Right lobe of liver (tissue), 6 donors: ENCODE results near the gene SYT9. TPM values are rescaled to one million over a fixed set of nuclear protein-coding genes. Genes with fewer than 3 reads are reported as not detected.

Experiments
- ATAC-seq, 4 donors: fragments of 200-7000 bp; cut with Tn5 transposase; one replicate each; pipeline ENCODE4 v1.9.1; 2020; ENCODE audit warnings: mild to moderate bottlenecking in 4 of 4, moderate library complexity in 4 of 4
- DNase-seq, 3 donors: peaks; one replicate each; pipeline ENCODE4 v3.0.0-alpha.2; 2020
- H3K27ac ChIP-seq, 3 donors: fragments of 200-600 bp; one replicate each; pipeline ENCODE4 v1.8.0; 2022
- H3K27me3 ChIP-seq, 2 donors: fragments of 200-600 bp; one replicate each; pipeline ENCODE4 v1.8.0; 2022
- H3K36me3 ChIP-seq, 4 donors: fragments of 200-600 bp; sonication (generic) in 1 of 4; one replicate each; pipeline versions ENCODE4 v1.5.1 to v1.8.0; 2017 to 2022; ENCODE audit warnings: control low read depth in 1 of 4
- H3K4me1 ChIP-seq, 4 donors: fragments of 200-600 bp; sonication (generic) in 1 of 4; one replicate each; pipeline versions ENCODE4 v1.5.1 to v1.8.0; 2017 to 2022; ENCODE audit warnings: control low read depth in 1 of 4
- H3K4me3 ChIP-seq, 3 donors: fragments of 200-600 bp; one replicate each; pipeline ENCODE4 v1.8.0; 2022
- H3K9me3 ChIP-seq, 4 donors: fragments of 200-600 bp; sonication (generic) in 1 of 4; one replicate each; pipeline versions ENCODE4 v1.5.1 to v1.8.0; 2017 to 2022; ENCODE audit warnings: control low read depth in 1 of 4
- POLR2A ChIP-seq: fragments of 450-650 bp; IDR thresholded peaks from one replicate; pipeline ENCODE4 v1.6.1; 2017; ENCODE audit warnings: antibody characterized with exemption, mild to moderate bottlenecking
- WGBS: methylation state at CpG from one replicate; pipeline ENCODE4 v1.1.6; 2018; ENCODE audit warnings: low coverage, low lambda C conversion rate; ENCODE audit not compliant: insufficient coverage; ENCODE audit errors: missing lambda C conversion rate; 5-methylcytosine and 5-hydroxymethylcytosine counted together
- intact Hi-C, 2 donors: fragments of 100-400 bp; cut with DNase I; formaldehyde crosslinking; loops; one replicate each; pipeline versions ENCODE4 v1.11.2 to v1.14.1; 2022
- total RNA-seq, 6 experiments: library from RNA; depleted of rRNA in 2 of 6; stranded (reverse); fragments of >200 nt in 2 of 6; fragmentation: NEBNext Ultra II Directional in 3 of 6; extraction: Animal tissue kit (Norgen Biotek cat#: 25700) in 3 of 6; gene quantifications; one replicate each; pipeline versions ENCODE4 v1.1.0 to v1.2.4, GENCODE V29; 2016 to 2023
- TF ChIP-seq, protein P1 (sequence below), 4 donors: fragments of 200-600 bp in 3 of 4; fragments of 450-650 bp in 1 of 4; IDR thresholded peaks; one replicate each; pipeline versions ENCODE4 v1.5.1 to v1.8.0; 2016 to 2022; ENCODE audit warnings: antibody characterized with exemption in 4 of 4, mild to moderate bottlenecking in 2 of 4
- donor health status: DM: no; HTN: yes; CAD: no.
- donor health status: DM: no; HTN: no; CAD: no.
- donor health status: DM: no; HTN: no; CAD: no.
- donor health status: DM: no; HTN: yes; CAD: no.
- donor health status: DM: no; HTN: yes; CAD: no.

SYT9 gene
- total RNA-seq, 6 experiments from 2014 or later = 3.0 to 12.6 (median 4.5) TPM

DNA sequence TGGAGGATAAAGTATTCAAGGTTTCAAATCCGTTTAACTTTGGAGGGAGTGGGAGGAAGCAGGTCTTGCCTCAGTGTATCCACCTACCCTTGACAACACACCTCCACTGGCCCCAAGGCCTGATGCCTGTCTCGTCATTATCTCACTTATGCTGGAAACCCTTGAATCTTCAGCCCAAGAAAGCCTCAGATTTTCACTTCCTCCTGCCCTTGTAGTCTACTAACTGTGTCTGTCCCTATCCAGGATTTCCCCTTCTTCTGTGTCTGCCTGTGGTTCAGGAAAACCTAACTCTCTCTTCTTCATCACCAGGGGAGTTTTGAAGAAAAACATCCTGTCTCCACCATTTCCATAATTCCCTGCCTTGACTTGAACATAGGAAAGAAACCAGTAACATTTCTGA is 56.1 kb downstream of the SYT9 start:
- DNase-seq = no peak
- no peak overlapping the region for H3K4me3 ChIP-seq
- H3K4me1 ChIP-seq = no peaks in the 10 kb centered on the region
- no peaks in the 10 kb centered on the region for H3K9me3 ChIP-seq
- no peak overlapping the region for H3K27ac ChIP-seq
- 100% methylated on average over 1 of the region's 2 CpGs for WGBS
- H3K27me3 ChIP-seq = no peaks in the 10 kb centered on the region
- TF ChIP-seq, protein P1, sequence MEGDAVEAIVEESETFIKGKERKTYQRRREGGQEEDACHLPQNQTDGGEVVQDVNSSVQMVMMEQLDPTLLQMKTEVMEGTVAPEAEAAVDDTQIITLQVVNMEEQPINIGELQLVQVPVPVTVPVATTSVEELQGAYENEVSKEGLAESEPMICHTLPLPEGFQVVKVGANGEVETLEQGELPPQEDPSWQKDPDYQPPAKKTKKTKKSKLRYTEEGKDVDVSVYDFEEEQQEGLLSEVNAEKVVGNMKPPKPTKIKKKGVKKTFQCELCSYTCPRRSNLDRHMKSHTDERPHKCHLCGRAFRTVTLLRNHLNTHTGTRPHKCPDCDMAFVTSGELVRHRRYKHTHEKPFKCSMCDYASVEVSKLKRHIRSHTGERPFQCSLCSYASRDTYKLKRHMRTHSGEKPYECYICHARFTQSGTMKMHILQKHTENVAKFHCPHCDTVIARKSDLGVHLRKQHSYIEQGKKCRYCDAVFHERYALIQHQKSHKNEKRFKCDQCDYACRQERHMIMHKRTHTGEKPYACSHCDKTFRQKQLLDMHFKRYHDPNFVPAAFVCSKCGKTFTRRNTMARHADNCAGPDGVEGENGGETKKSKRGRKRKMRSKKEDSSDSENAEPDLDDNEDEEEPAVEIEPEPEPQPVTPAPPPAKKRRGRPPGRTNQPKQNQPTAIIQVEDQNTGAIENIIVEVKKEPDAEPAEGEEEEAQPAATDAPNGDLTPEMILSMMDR (IDR thresholded peaks at IDR 0.05) = no peak
- TF ChIP-seq POLR2A = no peak
- no peaks in the 10 kb centered on the region for H3K36me3 ChIP-seq
- intact Hi-C loops = no loop called here
- no peak for ATAC-seq

DNA sequence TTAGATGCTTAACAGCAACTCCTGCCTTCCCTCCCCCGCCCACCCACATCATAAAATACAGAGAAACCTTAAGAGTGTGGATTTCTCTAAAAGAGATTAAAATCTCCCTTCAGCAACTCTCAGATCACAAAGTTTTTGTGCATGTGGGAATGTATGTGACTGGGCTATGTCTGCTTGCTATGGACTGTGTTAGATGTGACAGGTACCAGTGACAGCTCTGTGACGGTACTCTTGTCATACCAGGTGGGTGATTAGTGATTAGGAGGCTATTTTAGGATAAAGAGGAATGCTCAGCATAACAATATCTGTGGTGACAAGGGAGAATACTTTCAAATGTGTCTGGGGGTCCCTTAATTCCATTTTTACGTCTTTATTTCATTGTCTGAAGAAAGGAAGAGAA is 60.2 kb downstream of the SYT9 start:
- TF ChIP-seq, protein P1 (IDR thresholded peaks at IDR 0.05) = no peak
- no peak for TF ChIP-seq POLR2A
- intact Hi-C loops = no loop called here
- no peak for DNase-seq
- H3K36me3 ChIP-seq = no peaks in the 10 kb centered on the region
- no peak overlapping the region for H3K27ac ChIP-seq
- 72% methylated on average over 2 of the region's 3 CpGs for WGBS
- no peaks in the 10 kb centered on the region for H3K4me1 ChIP-seq
- ATAC-seq = no peak
- no peak overlapping the region for H3K4me3 ChIP-seq
- H3K27me3 ChIP-seq = no peaks in the 10 kb centered on the region
- H3K9me3 ChIP-seq = no peaks in the 10 kb centered on the region

DNA sequence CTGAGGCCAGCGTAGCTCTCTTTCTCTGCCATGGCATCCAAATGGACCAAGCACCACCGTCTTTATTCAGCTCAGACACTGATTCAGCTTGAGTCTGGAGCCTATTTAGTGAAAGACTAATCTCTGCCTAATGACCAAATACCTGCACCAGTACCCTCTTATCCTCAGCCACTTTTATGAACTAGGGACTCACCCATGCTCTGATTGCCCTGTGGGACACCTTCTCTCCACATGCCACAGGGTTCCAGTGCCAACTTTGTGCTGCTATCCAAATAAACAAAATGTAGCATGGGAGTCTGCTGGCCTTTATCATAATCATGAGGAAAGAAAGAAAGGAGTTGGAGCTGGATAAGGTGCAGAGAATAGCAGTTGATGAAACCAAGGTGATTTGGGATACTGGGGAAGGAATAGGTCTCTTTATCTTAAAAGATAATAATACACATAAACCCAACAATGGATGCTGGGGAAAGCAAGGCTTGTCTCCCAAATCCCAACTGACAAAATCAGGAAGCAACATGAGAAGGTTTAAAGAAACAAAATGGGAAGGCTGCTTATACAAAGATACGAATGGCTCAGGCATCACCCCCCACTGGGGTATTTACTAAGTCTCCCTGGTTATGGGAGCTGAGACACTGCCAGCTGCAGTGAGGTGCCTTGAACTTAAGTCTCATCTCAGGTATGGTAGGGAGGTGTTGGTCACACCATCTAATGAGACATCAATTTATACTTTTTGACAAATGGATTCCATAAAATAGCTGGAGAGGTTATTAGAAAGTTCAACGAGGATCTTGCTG is 63.3 kb downstream of the SYT9 start:
- ATAC-seq (no peak), DNase-seq (no peak)
- Histone ChIP-seq H3K27me3 (no peaks in the 10 kb centered on the region), H3K9me3 (no peaks in the 10 kb centered on the region), H3K27ac (no peak overlapping the region), H3K4me1 (no peaks in the 10 kb centered on the region), H3K4me3 (no peak overlapping the region), H3K36me3 (no peaks in the 10 kb centered on the region)
- TF ChIP-seq, protein P1 (IDR thresholded peaks at IDR 0.05) = no peak
- TF ChIP-seq POLR2A = no peak
- intact Hi-C loops = no loop called here
- WGBS = 88% methylated on average over 4 of the region's 4 CpGs

DNA sequence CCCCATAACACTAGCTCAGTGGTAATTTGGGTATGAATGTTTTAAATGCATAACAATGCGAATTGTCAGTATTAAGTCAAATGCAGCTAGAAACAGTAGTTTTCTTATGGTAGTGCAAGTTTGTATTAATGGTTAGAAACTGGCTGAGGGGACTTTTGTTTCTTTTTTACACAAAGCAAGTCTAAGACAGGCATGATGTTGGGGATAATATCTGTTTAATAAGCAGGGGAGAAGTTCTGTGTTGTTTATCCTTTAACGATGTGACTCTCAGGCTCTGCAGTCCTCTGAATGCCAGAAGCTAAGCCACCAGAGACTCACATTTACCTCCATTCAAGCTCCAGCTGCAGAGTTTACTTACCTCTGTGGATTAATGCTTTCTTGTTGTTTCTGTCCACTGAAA is 67.8 kb downstream of the SYT9 start:
- TF ChIP-seq, protein P1 (IDR thresholded peaks at IDR 0.05) = no peak
- TF ChIP-seq POLR2A = no peak
- Histone ChIP-seq H3K4me3 (no peak overlapping the region), H3K9me3 (no peaks in the 10 kb centered on the region), H3K4me1 (no peaks in the 10 kb centered on the region), H3K27me3 (no peaks in the 10 kb centered on the region), H3K36me3 (no peaks in the 10 kb centered on the region), H3K27ac (no peak overlapping the region)
- 70% methylated on average over 2 of the region's 2 CpGs for WGBS
- ATAC-seq (no peak), DNase-seq (no peak)
- intact Hi-C loops = no loop called here

DNA sequence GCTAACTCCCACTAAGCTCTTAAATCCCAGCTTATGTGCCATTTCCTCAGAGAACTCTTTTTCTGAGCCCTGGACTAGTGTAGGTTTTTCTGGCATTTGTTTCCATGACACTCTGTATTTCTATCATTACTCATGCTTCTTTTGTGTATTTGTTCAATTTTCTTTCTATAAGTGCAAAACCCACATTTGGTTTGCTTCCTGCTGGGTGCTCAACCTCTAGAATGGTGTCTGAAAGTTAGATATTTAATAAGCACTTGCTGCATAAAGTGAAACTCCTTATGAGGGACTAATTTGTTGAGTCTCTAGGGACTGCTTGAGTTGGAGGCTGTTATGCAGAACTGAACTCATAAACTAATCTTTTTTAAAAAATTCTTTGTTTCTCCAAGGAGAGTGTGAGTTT is 68.6 kb downstream of the SYT9 start:
- H3K27ac ChIP-seq = no peak overlapping the region
- TF ChIP-seq POLR2A = no peak
- TF ChIP-seq, protein P1 (IDR thresholded peaks at IDR 0.05) = no peak
- no peaks in the 10 kb centered on the region for H3K9me3 ChIP-seq
- no peak for DNase-seq
- no peak overlapping the region for H3K4me3 ChIP-seq
- intact Hi-C loops = no loop called here
- H3K4me1 ChIP-seq = no peaks in the 10 kb centered on the region
- no peaks in the 10 kb centered on the region for H3K27me3 ChIP-seq
- H3K36me3 ChIP-seq = no peaks in the 10 kb centered on the region
- ATAC-seq = no peak
